Hepatocyte (in vitro differentiated cells): ENCODE results near the gene MTMR3.

Experiments
- CTCF ChIP-seq: fragments of 200-600 bp; sonication (generic); IDR thresholded peaks from 2 replicates; pipeline ENCODE4 v1.5.1; 2016; ENCODE audit warnings: antibody characterized with exemption, mild to moderate bottlenecking; ENCODE audit not compliant: poor library complexity
- EZH2 ChIP-seq: fragments of 200-600 bp; sonication (generic); IDR thresholded peaks from 2 replicates; pipeline ENCODE4 v1.6.1; 2016; ENCODE audit warnings: antibody characterized with exemption, mild to moderate bottlenecking, borderline replicate concordance

DNA sequence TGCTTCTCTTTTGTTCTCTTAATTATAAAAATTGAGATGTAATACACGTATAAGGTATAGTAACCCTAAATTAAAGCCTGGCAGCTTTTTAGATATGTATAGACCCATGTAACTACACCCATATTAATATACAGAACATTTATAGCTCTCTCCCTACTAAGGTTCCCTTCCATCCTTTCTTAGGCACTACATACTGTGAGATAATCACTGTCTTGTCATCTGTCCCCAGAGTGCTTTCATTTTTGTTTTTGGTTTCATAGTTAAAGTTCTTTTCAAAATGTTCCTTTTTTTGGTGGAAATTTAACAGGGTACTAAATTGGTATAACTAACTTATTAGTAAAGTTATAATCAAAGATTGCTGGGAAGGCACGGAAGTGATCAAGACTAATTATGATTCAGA is 49.2 kb downstream of the MTMR3 start:
- TF ChIP-seq CTCF (no peak), EZH2 (no peak)
